GM11168 (cell line): ENCODE measurements around the gene METAP2.
"Not testable (repeated sequence)": the region's sequence is repeated elsewhere in the genome, so short reads cannot be mapped to it uniquely, and the experiment has no call there.

Experiments
- in situ Hi-C: fragments of 300-500 bp; cut with MboI; formaldehyde crosslinking; loops from one replicate; pipeline ENCODE4 v1.12.0; 2022; ENCODE audit warnings: low sequenced_read_pairs; ENCODE audit not compliant: unreplicated experiment

The METAP2 gene

GRCh38 chr12:95473884-95474659 is at the start of gene METAP2:
Gene METAP2, plus strand, starts transcription at chr12:95474152. Its CDS starts 28 bp downstream, at chr12:95474180.
- in situ Hi-C loops, result no loop called here

- in situ Hi-C loops, result no loop called here
These were observed 49.5 kb upstream of the METAP2 start for GRCh38 chr12:95424271-95424994.

- in situ Hi-C loops, result no loop called here
These were observed 44.8 kb upstream of the METAP2 start for GRCh38 chr12:95429172-95429510.

- in situ Hi-C loops, result no loop called here
These were observed 42.8 kb upstream of the METAP2 start for GRCh38 chr12:95431120-95431519.

- in situ Hi-C loops, result no loop called here
These were observed 38.6 kb upstream of the METAP2 start for GRCh38 chr12:95435355-95435754.

- in situ Hi-C loops, result no loop called here
These were observed 36.4 kb upstream of the METAP2 start for GRCh38 chr12:95437565-95437964.

- in situ Hi-C loops, result no loop called here
These were observed 34.3 kb upstream of the METAP2 start for GRCh38 chr12:95439461-95440230.

GRCh38 chr12:95440401-95440800 is 33.6 kb upstream of the METAP2 start:
- in situ Hi-C loops, result no loop called here

- in situ Hi-C loops, result no loop called here
These were observed 30.5 kb upstream of the METAP2 start for GRCh38 chr12:95443459-95443858.

- in situ Hi-C loops, result not testable (repeated sequence)
These were observed 28.9 kb upstream of the METAP2 start for GRCh38 chr12:95445099-95445498.

- in situ Hi-C loops, result no loop called here
These were observed 28.0 kb upstream of the METAP2 start for GRCh38 chr12:95445884-95446505.

GRCh38 chr12:95446506-95446900 is 27.4 kb upstream of the METAP2 start:
- in situ Hi-C loops, result no loop called here

GRCh38 chr12:95449656-95450055 is 24.3 kb upstream of the METAP2 start:
- in situ Hi-C loops, result not testable (repeated sequence)

GRCh38 chr12:95452501-95452900 is 21.5 kb upstream of the METAP2 start:
- in situ Hi-C loops, result not testable (repeated sequence)

- in situ Hi-C loops, result not testable (repeated sequence)
These were observed 20.1 kb upstream of the METAP2 start for GRCh38 chr12:95453881-95454280.

- in situ Hi-C loops, result not testable (repeated sequence)
These were observed 19.2 kb upstream of the METAP2 start for GRCh38 chr12:95454780-95455215.

- in situ Hi-C loops, result not testable (repeated sequence)
These were observed 16.3 kb upstream of the METAP2 start for GRCh38 chr12:95457605-95458004.

- in situ Hi-C loops, result no loop called here
These were observed 15.2 kb upstream of the METAP2 start for GRCh38 chr12:95458761-95459160.

GRCh38 chr12:95459310-95459709 is 14.6 kb upstream of the METAP2 start:
- in situ Hi-C loops, result no loop called here

- in situ Hi-C loops, result no loop called here
These were observed 13.8 kb upstream of the METAP2 start for GRCh38 chr12:95460105-95460504.
